SK-N-SH treated with all-trans-retinoic acid at 6 μM for 48 hours (cell line): ENCODE results near the gene ZBTB16.

ENCODE experiments used
- ATAC-seq: fragments of 200-7000 bp; cut with Tn5 transposase; 3 replicates; pipeline ENCODE4 v1.9.1; 2020; ENCODE audit warnings: mild to moderate bottlenecking, moderate library complexity
- BACH2 ChIP-seq: fragments of 250-450 bp; sonication (Bioruptor Pico); IDR thresholded peaks from 2 replicates; pipeline ENCODE4 v1.9.0; 2021; ENCODE audit warnings: mild to moderate bottlenecking, borderline replicate concordance
- CREB5 ChIP-seq: fragments of 250-450 bp; sonication (Bioruptor Pico); IDR thresholded peaks from 2 replicates; pipeline ENCODE4 v1.5.1; 2020; ENCODE audit warnings: low read depth, mild to moderate bottlenecking, moderate library complexity
- CSDC2 ChIP-seq: fragments of 250-450 bp; sonication (Bioruptor Pico); IDR thresholded peaks from 2 replicates; pipeline ENCODE4 v1.5.0; 2020; ENCODE audit warnings: mild to moderate bottlenecking, moderate library complexity
- CSRNP3 ChIP-seq: fragments of 250-450 bp; sonication (Bioruptor Pico); IDR thresholded peaks from 2 replicates; pipeline ENCODE4 v1.5.1; 2021; ENCODE audit warnings: mild to moderate bottlenecking, moderate library complexity
- ESRRG ChIP-seq: fragments of 250-450 bp; sonication (Bioruptor Pico); IDR thresholded peaks from 2 replicates; pipeline ENCODE4 v1.6.1; 2021; ENCODE audit warnings: mild to moderate bottlenecking
- ISL1 ChIP-seq: fragments of 250-450 bp; sonication (Bioruptor Pico); IDR thresholded peaks from 2 replicates; pipeline ENCODE4 v2.1.2; 2022; ENCODE audit warnings: mild to moderate bottlenecking, moderate library complexity
- OSR1 ChIP-seq: fragments of 250-450 bp; sonication (Bioruptor Pico); IDR thresholded peaks from 2 replicates; pipeline ENCODE4 v1.8.0; 2022; ENCODE audit warnings: moderate library complexity, mild to moderate bottlenecking, inconsistent platforms
- PATZ1 ChIP-seq: fragments of 250-450 bp; sonication (Bioruptor Pico); IDR thresholded peaks from 2 replicates; pipeline ENCODE4 v1.8.0; 2020; ENCODE audit warnings: mild to moderate bottlenecking, moderate library complexity, borderline replicate concordance
- POU6F1 ChIP-seq: fragments of 250-450 bp; sonication (Bioruptor Pico); IDR thresholded peaks from 2 replicates; pipeline ENCODE4 v1.8.0; 2021; ENCODE audit warnings: low read depth, mild to moderate bottlenecking, moderate library complexity, borderline replicate concordance
- PPARA ChIP-seq: fragments of 250-450 bp; sonication (Bioruptor Pico); IDR thresholded peaks from 2 replicates; pipeline ENCODE4 v1.5.0; 2020; ENCODE audit warnings: mild to moderate bottlenecking, borderline replicate concordance
- RARB ChIP-seq: fragments of 250-450 bp; sonication (Bioruptor Pico); IDR thresholded peaks from 2 replicates; pipeline ENCODE4 v1.8.0; 2021; ENCODE audit warnings: mild to moderate bottlenecking, moderate library complexity
- SNAI2 ChIP-seq: fragments of 250-450 bp; sonication (Bioruptor Pico); IDR thresholded peaks from 2 replicates; pipeline ENCODE4 v1.5.0; 2020; ENCODE audit warnings: mild to moderate bottlenecking, moderate library complexity
- TCF4 ChIP-seq: fragments of 250-450 bp; sonication (Bioruptor Pico); IDR thresholded peaks from 2 replicates; pipeline ENCODE4 v1.8.0; 2021; ENCODE audit warnings: mild to moderate bottlenecking, moderate library complexity, borderline replicate concordance
- TOX ChIP-seq: fragments of 250-450 bp; sonication (Bioruptor Pico); IDR thresholded peaks from 2 replicates; pipeline ENCODE4 v1.8.0; 2021; ENCODE audit warnings: mild to moderate bottlenecking, moderate library complexity, borderline replicate concordance
- ZC3H10 ChIP-seq: fragments of 250-450 bp; sonication (Bioruptor Pico); IDR thresholded peaks from 2 replicates; pipeline ENCODE4 v1.5.1; 2021; ENCODE audit warnings: mild to moderate bottlenecking, moderate library complexity
- ZFP3 ChIP-seq: fragments of 250-450 bp; sonication (Bioruptor Pico); IDR thresholded peaks from 2 replicates; pipeline ENCODE4 v1.5.0; 2020; ENCODE audit warnings: mild to moderate bottlenecking, moderate library complexity
- ZFP30 ChIP-seq: fragments of 450-650 bp; formaldehyde crosslinking; IDR thresholded peaks from 2 replicates; pipeline ENCODE4 v1.5.0; 2022; ENCODE audit warnings: mild to moderate bottlenecking, moderate library complexity
- ZNF565 ChIP-seq: fragments of 450-650 bp; formaldehyde crosslinking; conservative IDR thresholded peaks from 2 replicates; pipeline ENCODE4 v1.5.0; 2020; ENCODE audit warnings: low read depth, mild to moderate bottlenecking, moderate library complexity
- ZNF70 ChIP-seq: fragments of 450-650 bp; formaldehyde crosslinking; IDR thresholded peaks from 2 replicates; pipeline ENCODE4 v1.5.0; 2020; ENCODE audit warnings: mild to moderate bottlenecking, moderate library complexity
- ZNF8 ChIP-seq: fragments of 450-650 bp; formaldehyde crosslinking; IDR thresholded peaks from 2 replicates; pipeline ENCODE4 v1.5.0; 2020; ENCODE audit warnings: mild to moderate bottlenecking, moderate library complexity
- TF ChIP-seq, protein P1 (sequence below): fragments of 250-450 bp; sonication (Bioruptor Pico); IDR thresholded peaks from 2 replicates; pipeline ENCODE4 v1.5.0; 2020; ENCODE audit warnings: mild to moderate bottlenecking, moderate library complexity

Gene ZBTB16

GRCh38 chr11:114085965-114086793 is 26.7 kb downstream of the ZBTB16 start:
- TF ChIP-seq CREB5 (CRISPR knock-in tag) = no peak
- no peak for TF ChIP-seq CSDC2 (CRISPR knock-in tag)
- no peak for TF ChIP-seq SNAI2 (CRISPR knock-in tag)
- TF ChIP-seq ZFP3 (CRISPR knock-in tag) = no peak
- TF ChIP-seq ZNF565 (CRISPR knock-in tag) = no peak
- TF ChIP-seq, protein P1, sequence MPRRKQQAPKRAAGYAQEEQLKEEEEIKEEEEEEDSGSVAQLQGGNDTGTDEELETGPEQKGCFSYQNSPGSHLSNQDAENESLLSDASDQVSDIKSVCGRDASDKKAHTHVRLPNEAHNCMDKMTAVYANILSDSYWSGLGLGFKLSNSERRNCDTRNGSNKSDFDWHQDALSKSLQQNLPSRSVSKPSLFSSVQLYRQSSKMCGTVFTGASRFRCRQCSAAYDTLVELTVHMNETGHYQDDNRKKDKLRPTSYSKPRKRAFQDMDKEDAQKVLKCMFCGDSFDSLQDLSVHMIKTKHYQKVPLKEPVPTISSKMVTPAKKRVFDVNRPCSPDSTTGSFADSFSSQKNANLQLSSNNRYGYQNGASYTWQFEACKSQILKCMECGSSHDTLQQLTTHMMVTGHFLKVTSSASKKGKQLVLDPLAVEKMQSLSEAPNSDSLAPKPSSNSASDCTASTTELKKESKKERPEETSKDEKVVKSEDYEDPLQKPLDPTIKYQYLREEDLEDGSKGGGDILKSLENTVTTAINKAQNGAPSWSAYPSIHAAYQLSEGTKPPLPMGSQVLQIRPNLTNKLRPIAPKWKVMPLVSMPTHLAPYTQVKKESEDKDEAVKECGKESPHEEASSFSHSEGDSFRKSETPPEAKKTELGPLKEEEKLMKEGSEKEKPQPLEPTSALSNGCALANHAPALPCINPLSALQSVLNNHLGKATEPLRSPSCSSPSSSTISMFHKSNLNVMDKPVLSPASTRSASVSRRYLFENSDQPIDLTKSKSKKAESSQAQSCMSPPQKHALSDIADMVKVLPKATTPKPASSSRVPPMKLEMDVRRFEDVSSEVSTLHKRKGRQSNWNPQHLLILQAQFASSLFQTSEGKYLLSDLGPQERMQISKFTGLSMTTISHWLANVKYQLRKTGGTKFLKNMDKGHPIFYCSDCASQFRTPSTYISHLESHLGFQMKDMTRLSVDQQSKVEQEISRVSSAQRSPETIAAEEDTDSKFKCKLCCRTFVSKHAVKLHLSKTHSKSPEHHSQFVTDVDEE = no peak
- TF ChIP-seq PPARA (CRISPR knock-in tag) = no peak
- no peak for TF ChIP-seq RARB (CRISPR knock-in tag)
- no peak for TF ChIP-seq OSR1 (CRISPR knock-in tag)
- no peak for TF ChIP-seq ZNF70
- no peak for TF ChIP-seq TCF4 (CRISPR knock-in tag)
- no peak for TF ChIP-seq ISL1
- no peak for TF ChIP-seq PATZ1 (CRISPR knock-in tag)
- TF ChIP-seq BACH2 = no peak
- no peak for TF ChIP-seq ESRRG
- TF ChIP-seq, all 23 proteins: peak for 0

GRCh38 chr11:114087025-114087424 is 27.5 kb downstream of the ZBTB16 start:
- TF ChIP-seq POU6F1 (CRISPR knock-in tag) (no peak), ZC3H10 (CRISPR knock-in tag) (no peak), ISL1 (no peak), PPARA (CRISPR knock-in tag) (no peak), BACH2 (no peak), ESRRG (no peak), TCF4 (CRISPR knock-in tag) (no peak), ZFP30 (CRISPR knock-in tag) (no peak), CSDC2 (CRISPR knock-in tag) (no peak)
- no peak for ATAC-seq

More at GRCh38 chr11:114085965-114086793, 26.7 kb downstream of the ZBTB16 start:
- no peak for ATAC-seq

DNA sequence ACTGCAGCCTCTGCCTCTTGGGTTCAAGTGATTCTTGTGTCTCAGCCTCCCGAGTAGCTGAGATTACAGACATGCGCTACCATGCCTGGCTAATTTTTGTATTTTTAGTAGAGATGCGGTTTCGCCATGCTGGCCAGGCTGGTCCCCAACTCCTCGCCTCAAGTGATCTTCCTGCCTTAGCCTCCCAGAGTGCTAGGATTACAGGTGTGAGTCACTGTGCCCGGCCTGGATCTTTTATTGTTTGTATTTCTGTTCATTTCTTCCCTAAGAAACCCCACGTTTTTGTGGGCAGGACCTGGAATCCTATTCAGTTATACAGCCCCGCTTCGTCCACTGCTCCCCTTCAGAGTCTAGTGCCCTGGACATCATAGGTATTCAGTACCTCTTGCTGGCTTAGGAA is 28.7 kb downstream of the ZBTB16 start:
- ATAC-seq = no peak
- TF ChIP-seq OSR1 (CRISPR knock-in tag) (no peak), CSDC2 (CRISPR knock-in tag) (no peak), CSRNP3 (CRISPR knock-in tag) (no peak), TOX (no peak), ZNF8 (no peak), ZNF70 (no peak)
